IMR-90 (cell line): ENCODE measurements around the gene EPS8.

Experiments used
- POLR2A ChIP-seq: IDR thresholded peaks from 2 replicates; pipeline ENCODE4 v1.6.1; 2012; ENCODE audit warnings: mild to moderate bottlenecking, low read depth, low read length
- TF ChIP-seq, protein P1 (sequence below): conservative IDR thresholded peaks from 2 replicates; pipeline ENCODE4 v1.5.1; 2012; ENCODE audit warnings: mild to moderate bottlenecking, low read depth, low read length, improper control_type of control experiment

- no peak for TF ChIP-seq POLR2A
- TF ChIP-seq, protein P1, sequence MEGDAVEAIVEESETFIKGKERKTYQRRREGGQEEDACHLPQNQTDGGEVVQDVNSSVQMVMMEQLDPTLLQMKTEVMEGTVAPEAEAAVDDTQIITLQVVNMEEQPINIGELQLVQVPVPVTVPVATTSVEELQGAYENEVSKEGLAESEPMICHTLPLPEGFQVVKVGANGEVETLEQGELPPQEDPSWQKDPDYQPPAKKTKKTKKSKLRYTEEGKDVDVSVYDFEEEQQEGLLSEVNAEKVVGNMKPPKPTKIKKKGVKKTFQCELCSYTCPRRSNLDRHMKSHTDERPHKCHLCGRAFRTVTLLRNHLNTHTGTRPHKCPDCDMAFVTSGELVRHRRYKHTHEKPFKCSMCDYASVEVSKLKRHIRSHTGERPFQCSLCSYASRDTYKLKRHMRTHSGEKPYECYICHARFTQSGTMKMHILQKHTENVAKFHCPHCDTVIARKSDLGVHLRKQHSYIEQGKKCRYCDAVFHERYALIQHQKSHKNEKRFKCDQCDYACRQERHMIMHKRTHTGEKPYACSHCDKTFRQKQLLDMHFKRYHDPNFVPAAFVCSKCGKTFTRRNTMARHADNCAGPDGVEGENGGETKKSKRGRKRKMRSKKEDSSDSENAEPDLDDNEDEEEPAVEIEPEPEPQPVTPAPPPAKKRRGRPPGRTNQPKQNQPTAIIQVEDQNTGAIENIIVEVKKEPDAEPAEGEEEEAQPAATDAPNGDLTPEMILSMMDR: no peak
Measured at GRCh38 chr12:15756822-15757221, 32.4 kb downstream of the EPS8 start.
